ENCODE measurements around the gene HPSE2. TPM values are rescaled to one million over a fixed set of nuclear protein-coding genes. Genes with fewer than 3 reads are reported as not detected.
"Not testable (repeated sequence)": the region's sequence is repeated elsewhere in the genome, so short reads cannot be mapped to it uniquely, and the experiment has no call there.

Gene HPSE2
- polyA plus RNA-seq (2012; ENCODE audit: low read depth, missing spikeins) = not detected

DNA sequence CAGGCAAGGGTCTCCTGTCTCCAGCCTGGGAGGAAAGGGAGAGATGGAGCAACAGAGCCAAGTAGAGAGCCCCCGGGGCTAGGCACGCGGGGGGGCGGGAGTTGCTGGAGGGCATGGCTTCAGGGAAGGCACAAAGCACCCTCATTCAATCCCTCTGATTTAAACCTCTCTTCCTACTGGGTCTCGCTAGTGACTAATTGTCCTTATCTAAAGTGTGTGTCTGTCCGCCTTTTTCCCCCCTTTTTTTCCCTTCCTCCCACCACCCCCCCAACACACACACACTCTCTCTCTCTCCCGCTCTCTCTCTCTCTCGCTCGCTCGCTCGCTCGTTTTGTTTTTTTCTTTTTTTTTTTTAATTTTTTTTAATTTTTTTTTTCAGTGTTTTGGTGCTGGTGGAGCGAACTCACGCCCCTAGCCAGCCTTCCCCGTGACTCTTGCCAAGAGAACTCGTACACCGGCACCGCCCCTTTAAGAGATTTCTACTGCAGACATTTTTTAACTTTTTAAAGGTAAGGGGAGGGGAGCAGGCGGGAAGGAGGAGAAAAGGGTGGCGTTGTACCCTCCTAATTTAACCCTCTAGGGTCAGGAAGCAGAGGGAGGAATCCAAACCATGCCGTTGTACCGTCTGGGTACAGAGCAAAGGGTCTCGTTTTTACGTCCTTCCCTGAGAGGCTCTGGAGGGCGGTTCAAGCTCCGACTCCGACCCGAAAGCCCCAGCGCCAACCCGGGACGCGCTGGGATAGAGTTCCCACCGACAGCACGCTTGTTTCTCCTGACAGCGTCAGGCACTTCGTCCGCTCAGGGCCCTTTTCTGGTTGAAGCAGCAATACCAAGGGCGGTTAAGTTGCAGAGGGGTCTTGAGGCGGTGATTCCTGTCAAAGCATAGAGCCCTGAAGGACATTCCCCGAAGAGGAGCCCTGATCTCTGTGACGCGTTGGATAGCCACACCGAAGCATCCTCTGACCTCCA is at the start of gene HPSE2:
Gene HPSE2 (minus strand): TSS at position 195 of the 969 bp plus-strand sequence.
- FAIRE-seq (no peak), DNase-seq (ENCODE audit: insufficient read length, low spot score) (no peak)
- TF ChIP-seq POLR2A (IDR thresholded peaks at IDR 0.05; ENCODE audit: low read depth, low read length) = no peak
- TF ChIP-seq POLR2AphosphoS5 (IDR thresholded peaks at IDR 0.05; ENCODE audit: low read depth, low read length) = no peak
- TF ChIP-seq PAX5 (IDR thresholded peaks at IDR 0.05; ENCODE audit: insufficient read depth, low read length, severe bottlenecking) = no peak
- TF ChIP-seq POU2F2 (IDR thresholded peaks at IDR 0.05; ENCODE audit: low read depth, low read length) = no peak
- TF ChIP-seq TAF1 (IDR thresholded peaks at IDR 0.05; ENCODE audit: low read depth, low read length) = no peak

DNA sequence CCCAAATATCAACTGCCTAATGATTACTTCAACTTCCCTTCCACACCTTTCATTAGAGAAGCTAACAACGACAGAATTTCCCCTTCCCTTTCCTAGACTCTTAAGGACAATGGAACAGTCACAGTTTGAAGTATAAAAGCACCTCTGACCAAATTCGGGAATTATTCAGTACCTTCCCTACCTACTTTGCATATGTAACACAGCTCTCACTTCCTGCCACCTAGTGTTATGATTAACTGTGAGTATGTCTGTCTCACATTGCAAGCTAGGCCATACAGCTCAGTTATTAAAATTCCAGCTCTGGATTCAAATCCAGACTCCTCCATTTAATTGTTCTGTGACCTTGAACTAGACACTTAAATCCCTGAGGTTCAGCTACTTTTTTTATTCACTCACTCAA is 44.8 kb upstream of the HPSE2 start:
- no peak for TF ChIP-seq PAX5 (IDR thresholded peaks at IDR 0.05; ENCODE audit: insufficient read depth, low read length, severe bottlenecking)
- TF ChIP-seq TAF1 (IDR thresholded peaks at IDR 0.05; ENCODE audit: low read depth, low read length) = no peak
- TF ChIP-seq SPI1 (IDR thresholded peaks at IDR 0.05; ENCODE audit: low read depth, low read length) = no peak
- TF ChIP-seq POU2F2 (IDR thresholded peaks at IDR 0.05; ENCODE audit: low read depth, low read length) = no peak
- DNase-seq (ENCODE audit: insufficient read length, low spot score) (no peak), FAIRE-seq (peak; percentile 33)

DNA sequence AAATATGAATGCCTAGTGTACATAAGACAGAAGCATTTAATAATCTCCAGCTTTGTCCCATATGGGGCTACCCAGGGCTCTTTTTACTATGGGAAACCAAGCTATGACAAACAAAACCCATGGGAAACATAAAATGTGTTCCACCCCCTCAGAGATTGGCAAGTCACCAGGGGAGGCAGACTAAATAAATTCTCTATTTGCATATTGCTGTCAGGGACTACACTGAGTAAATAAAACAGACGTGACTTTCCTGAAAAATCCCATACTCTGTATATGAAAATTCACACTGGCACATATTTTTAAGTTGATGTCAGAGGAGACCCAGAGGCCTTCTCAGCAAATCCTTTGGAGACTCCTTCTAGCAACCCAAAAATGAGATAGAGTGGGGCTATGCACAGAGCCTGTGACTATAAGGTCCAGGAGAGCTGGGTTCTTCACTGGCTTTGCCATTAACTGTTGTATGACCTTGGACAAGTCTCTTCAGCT is 44.0 kb upstream of the HPSE2 start:
- no peak for FAIRE-seq

DNA sequence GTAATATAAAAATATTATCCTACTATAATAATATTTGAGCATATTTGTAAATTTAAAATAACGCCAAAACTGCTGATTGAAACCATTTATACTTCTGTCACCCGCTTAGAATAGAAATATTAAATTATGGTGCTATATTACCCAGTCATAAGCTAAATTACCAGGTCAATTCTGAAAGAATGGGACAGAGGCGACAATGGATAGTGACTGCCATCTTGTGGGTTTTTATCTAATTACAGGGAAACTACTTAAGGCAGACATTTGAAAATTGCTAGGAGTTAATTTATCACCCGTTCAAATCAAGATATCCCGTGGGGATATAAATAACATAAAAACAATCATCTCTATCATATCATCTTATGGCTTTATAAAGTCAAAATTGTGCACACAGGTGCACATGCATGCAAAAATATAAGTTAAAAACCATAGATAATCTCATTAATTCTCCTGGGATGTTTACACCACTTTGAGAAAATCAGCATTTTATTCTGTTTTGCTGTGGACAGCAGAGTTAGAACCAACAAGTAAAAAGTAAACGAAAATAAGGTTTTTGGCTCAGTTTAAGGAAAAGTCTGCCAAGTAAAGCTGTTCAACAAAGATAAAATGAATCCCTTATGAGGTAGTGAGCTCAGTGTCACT is 41.3 kb upstream of the HPSE2 start:
- TF ChIP-seq TAF1 (IDR thresholded peaks at IDR 0.05; ENCODE audit: low read depth, low read length) = no peak
- no peak for TF ChIP-seq POU2F2 (IDR thresholded peaks at IDR 0.05; ENCODE audit: low read depth, low read length)
- TF ChIP-seq PAX5 (IDR thresholded peaks at IDR 0.05; ENCODE audit: insufficient read depth, low read length, severe bottlenecking) = no peak
- no peak for TF ChIP-seq SPI1 (IDR thresholded peaks at IDR 0.05; ENCODE audit: low read depth, low read length)
- no peak for TF ChIP-seq POLR2AphosphoS5 (IDR thresholded peaks at IDR 0.05; ENCODE audit: low read depth, low read length)
- no peak for TF ChIP-seq POLR2A (IDR thresholded peaks at IDR 0.05; ENCODE audit: low read depth, low read length)
- no peak for FAIRE-seq
- DNase-seq (ENCODE audit: insufficient read length, low spot score) = no peak

More for the DNA sequence above, 44.0 kb upstream of the HPSE2 start:
- DNase-seq (ENCODE audit: insufficient read length, low spot score) = no peak
- no peak for TF ChIP-seq POU2F2 (IDR thresholded peaks at IDR 0.05; ENCODE audit: low read depth, low read length)
- TF ChIP-seq SPI1 (IDR thresholded peaks at IDR 0.05; ENCODE audit: low read depth, low read length) = no peak
- TF ChIP-seq TAF1 (IDR thresholded peaks at IDR 0.05; ENCODE audit: low read depth, low read length) = no peak
- no peak for TF ChIP-seq POLR2A (IDR thresholded peaks at IDR 0.05; ENCODE audit: low read depth, low read length)
- no peak for TF ChIP-seq POLR2AphosphoS5 (IDR thresholded peaks at IDR 0.05; ENCODE audit: low read depth, low read length)
- TF ChIP-seq PAX5 (IDR thresholded peaks at IDR 0.05; ENCODE audit: insufficient read depth, low read length, severe bottlenecking) = no peak

DNA sequence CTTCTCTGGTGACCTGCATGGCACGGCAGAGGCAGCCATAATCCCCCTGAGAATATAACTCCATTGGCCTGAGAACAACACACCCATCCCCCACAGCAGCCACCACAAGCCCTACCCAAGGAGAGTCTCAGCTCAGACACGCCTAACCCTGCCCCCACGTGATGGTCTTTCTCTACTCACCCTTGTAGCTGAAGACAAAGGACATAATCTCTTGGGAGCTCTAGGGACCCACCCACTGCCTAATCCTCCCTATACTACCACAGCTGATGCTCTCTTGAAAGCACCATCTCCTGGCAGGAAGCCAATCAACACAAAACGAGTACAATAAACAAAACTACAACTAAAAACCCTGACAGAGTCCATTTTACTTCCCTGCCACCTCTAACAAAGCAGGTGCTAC is 30.7 kb upstream of the HPSE2 start:
- TF ChIP-seq POU2F2 (IDR thresholded peaks at IDR 0.05; ENCODE audit: low read depth, low read length) (no peak), TAF1 (IDR thresholded peaks at IDR 0.05; ENCODE audit: low read depth, low read length) (no peak), PAX5 (IDR thresholded peaks at IDR 0.05; ENCODE audit: insufficient read depth, low read length, severe bottlenecking) (no peak), SPI1 (IDR thresholded peaks at IDR 0.05; ENCODE audit: low read depth, low read length) (no peak), POLR2A (IDR thresholded peaks at IDR 0.05; ENCODE audit: low read depth, low read length) (no peak), POLR2AphosphoS5 (IDR thresholded peaks at IDR 0.05; ENCODE audit: low read depth, low read length) (no peak)
- DNase-seq (ENCODE audit: insufficient read length, low spot score) = no peak
- FAIRE-seq = no peak

DNA sequence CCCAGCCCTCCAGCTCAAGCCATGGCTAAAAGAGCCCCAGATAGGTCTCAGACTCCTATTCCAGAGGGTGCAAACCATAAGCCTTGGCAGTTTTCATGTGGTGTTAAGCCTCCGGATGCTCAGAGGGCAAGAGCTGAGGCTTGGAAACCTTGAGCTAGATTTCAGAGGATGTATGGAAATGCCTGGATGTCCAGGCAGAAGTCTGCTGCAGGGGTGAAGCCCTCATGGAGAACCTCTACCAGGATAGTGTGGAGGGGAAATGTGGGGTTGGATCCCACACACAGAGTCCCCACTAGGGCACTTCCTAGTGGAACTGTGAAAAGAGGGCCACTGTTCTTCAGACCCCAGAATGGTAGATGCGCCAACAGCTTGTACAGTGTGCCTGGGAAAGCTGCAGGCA is 13.2 kb upstream of the HPSE2 start:
- TF ChIP-seq SPI1 (IDR thresholded peaks at IDR 0.05; ENCODE audit: low read depth, low read length) (no peak), POU2F2 (IDR thresholded peaks at IDR 0.05; ENCODE audit: low read depth, low read length) (no peak)
- DNase-seq (ENCODE audit: insufficient read length, low spot score) (no peak), FAIRE-seq (no peak)

DNA sequence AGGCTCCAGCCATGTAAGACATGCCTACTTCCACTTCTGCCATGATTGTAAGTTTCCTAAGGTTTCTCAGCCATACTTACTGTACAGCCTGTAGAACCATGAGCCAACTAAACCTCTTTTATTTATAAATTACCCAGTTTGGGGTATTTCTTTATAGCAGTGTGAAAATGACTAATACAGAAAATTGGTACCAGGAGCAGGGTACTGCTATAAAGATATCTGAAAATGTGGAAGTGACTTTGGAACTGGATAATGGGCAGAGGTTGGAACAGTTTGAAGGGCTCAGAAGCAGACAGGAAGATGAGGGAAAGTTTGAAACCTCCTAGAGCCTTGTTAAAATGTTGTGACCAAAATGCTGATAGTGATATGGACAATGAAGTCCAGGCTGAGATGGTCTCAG is 12.2 kb upstream of the HPSE2 start:
- not testable (repeated sequence) for DNase-seq (ENCODE audit: insufficient read length, low spot score); FAIRE-seq

DNA sequence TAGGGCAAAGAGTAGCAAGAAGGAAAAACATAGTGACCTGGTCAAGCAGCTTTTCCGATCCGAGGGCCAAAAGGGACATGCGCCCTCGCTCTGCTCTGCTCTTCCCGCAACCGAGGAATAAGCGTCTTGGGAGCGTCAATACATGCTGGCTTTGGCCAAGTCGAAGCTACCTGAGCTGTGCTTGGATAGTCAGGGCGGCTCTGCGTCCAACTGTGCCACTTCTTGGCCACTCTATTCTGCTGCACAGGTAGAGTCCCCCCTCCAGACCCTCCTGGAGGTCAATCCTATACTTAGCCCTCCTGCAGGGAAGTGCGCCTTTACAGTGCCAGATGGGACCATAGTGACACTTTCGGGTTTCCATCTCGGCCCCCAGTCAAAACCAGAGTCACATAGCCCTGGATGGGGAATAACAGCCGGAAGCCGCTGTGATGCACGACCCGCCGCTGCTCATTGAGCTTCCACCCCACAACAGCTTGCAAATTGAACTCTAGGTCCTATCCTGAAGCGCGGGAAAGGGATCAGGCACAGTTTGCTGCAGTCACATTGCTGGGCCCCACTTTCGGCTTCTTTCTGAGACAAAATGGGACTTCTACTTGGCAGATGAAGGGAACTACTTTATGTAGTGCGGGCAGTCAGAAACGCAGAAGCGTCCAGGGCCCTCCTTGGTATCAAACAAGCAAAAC is 1.1 kb upstream of the HPSE2 start:
- no peak for FAIRE-seq
- TF ChIP-seq SPI1 (IDR thresholded peaks at IDR 0.05; ENCODE audit: low read depth, low read length) (no peak), TAF1 (IDR thresholded peaks at IDR 0.05; ENCODE audit: low read depth, low read length) (no peak), POLR2A (IDR thresholded peaks at IDR 0.05; ENCODE audit: low read depth, low read length) (no peak), POLR2AphosphoS5 (IDR thresholded peaks at IDR 0.05; ENCODE audit: low read depth, low read length) (no peak), POU2F2 (IDR thresholded peaks at IDR 0.05; ENCODE audit: low read depth, low read length) (no peak), PAX5 (IDR thresholded peaks at IDR 0.05; ENCODE audit: insufficient read depth, low read length, severe bottlenecking) (no peak)
- DNase-seq (ENCODE audit: insufficient read length, low spot score) = no peak

DNA sequence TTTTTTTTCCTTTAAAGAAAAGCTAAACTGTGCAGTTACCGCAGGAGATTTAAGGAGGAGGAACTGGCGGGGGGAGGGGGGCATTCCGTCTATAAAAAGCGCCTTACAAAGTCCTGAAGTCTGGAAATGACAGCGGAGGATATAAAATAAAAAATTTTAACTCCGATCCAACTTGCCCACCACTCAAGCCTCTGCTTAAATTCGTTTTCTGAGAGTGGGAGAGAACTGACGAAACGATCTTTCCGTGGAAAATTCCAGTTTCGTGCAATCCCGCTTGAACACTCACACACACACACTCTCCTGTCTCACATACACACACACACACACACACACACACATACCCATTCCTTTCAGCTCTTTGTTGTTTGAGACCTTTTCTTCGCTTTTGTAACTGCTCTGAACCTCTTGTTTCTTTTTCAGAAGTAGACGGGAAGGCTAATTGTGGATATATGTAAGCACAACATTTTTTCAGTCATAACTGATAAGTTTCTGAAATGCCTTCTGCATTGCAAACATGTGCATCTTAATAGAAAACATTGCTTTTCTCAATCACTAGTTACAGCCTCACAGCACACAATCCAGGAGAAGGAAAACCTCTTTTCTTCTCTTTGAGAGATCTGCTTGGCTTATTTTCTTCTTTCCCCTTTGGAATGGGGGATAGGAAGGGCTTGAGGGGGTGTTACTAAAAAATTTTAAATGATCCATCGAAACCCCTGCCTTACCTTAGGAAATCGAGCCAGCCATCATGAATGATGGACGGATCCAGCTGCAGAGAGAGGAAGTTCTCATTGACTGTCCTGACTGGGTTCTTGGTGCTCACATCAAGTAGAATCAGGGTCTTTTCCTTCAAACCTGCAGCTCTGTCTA is 628 bp downstream of the HPSE2 start:
- DNase-seq (ENCODE audit: insufficient read length, low spot score) = no peak
- FAIRE-seq = no peak
- TF ChIP-seq POLR2AphosphoS5 (IDR thresholded peaks at IDR 0.05; ENCODE audit: low read depth, low read length) (no peak), TAF1 (IDR thresholded peaks at IDR 0.05; ENCODE audit: low read depth, low read length) (no peak), POU2F2 (IDR thresholded peaks at IDR 0.05; ENCODE audit: low read depth, low read length) (no peak), PAX5 (IDR thresholded peaks at IDR 0.05; ENCODE audit: insufficient read depth, low read length, severe bottlenecking) (no peak), SPI1 (IDR thresholded peaks at IDR 0.05; ENCODE audit: low read depth, low read length) (no peak), POLR2A (IDR thresholded peaks at IDR 0.05; ENCODE audit: low read depth, low read length) (no peak)

Measured in GM12891 (cell line).